NB4 (cell line): ENCODE measurements around the gene ARHGAP26.

Experiments used
- MYC ChIP-seq: IDR thresholded peaks from 2 replicates; pipeline ENCODE4 v1.6.1; 2011; ENCODE audit warnings: low read depth, low read length
- POLR2A ChIP-seq: IDR thresholded peaks from 2 replicates; pipeline ENCODE4 v1.6.1; 2011; ENCODE audit warnings: mild to moderate bottlenecking; ENCODE audit not compliant: insufficient read length; ENCODE audit errors: extremely low read depth
- TF ChIP-seq, protein P1 (sequence below): IDR thresholded peaks from one replicate; pipeline ENCODE4 v1.5.1; 2012; ENCODE audit warnings: low read depth, low read length

DNA sequence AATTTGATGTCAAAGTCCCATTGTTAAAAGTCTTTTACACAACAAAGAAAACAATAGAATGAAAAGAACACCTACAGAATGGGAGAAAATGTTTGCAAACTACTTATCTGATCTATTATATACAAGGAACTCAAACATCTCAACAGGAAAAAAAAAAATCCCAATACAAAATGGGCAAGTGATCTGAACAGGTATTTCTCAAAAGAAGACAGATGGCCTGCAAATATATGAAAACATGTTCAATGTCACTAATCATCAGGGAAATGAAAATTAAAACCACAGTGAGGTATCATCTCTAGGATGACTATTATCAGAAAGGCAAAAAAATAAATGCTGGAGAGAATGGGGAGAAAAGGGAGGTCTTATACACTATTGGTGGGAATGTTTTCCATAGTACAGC lies 301.8 kb downstream of the ARHGAP26 start:
- TF ChIP-seq, protein P1, sequence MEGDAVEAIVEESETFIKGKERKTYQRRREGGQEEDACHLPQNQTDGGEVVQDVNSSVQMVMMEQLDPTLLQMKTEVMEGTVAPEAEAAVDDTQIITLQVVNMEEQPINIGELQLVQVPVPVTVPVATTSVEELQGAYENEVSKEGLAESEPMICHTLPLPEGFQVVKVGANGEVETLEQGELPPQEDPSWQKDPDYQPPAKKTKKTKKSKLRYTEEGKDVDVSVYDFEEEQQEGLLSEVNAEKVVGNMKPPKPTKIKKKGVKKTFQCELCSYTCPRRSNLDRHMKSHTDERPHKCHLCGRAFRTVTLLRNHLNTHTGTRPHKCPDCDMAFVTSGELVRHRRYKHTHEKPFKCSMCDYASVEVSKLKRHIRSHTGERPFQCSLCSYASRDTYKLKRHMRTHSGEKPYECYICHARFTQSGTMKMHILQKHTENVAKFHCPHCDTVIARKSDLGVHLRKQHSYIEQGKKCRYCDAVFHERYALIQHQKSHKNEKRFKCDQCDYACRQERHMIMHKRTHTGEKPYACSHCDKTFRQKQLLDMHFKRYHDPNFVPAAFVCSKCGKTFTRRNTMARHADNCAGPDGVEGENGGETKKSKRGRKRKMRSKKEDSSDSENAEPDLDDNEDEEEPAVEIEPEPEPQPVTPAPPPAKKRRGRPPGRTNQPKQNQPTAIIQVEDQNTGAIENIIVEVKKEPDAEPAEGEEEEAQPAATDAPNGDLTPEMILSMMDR: no peak
- TF ChIP-seq POLR2A: no peak
- TF ChIP-seq MYC: no peak
